AG08396 (cell line): ENCODE results near the gene MT1X.

ENCODE experiments used
- DNase-seq: peaks from one replicate; pipeline ENCODE4 v3.0.0; 2012; ENCODE audit warnings: low spot score, mixed read lengths

The MT1X gene

DNA sequence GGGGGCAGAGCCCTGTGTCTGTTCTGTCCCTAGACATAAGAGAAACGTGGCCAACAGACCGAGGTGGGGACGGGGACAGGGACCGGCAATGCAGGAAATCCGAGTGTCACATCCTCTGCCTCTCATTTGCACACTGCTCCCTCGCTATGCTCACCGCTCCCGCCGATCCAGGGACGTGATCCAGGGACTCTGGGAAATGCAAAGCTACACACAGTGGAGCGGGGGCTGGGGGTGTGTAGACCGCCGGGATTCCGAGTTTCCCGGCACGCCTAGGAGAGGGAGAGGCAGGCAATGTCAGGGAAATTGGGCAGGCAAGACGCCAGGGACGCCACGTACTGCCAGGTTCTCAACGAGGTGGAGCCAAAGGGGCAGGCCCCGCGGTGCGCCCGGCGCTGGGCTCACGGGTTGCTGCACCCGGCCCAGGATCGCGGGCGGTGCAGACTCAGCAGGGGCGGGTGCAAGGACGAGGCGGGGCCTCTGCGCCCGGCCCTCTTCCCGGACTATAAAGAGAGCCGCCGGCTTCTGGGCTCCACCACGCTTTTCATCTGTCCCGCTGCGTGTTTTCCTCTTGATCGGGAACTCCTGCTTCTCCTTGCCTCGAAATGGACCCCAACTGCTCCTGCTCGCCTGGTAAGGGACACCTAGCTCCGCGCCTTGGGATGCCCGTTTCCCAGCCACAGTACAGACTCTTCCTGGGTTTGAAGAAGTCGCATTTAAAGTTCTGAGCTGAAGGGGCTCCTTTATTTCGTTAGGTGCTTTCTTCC is at the start of gene MT1X:
MT1X (plus strand) TSS at position 532 of the 764 bp plus-strand sequence; CDS start at position 603, 71 bp downstream.
- DNase-seq = peak; percentile 93

DNA sequence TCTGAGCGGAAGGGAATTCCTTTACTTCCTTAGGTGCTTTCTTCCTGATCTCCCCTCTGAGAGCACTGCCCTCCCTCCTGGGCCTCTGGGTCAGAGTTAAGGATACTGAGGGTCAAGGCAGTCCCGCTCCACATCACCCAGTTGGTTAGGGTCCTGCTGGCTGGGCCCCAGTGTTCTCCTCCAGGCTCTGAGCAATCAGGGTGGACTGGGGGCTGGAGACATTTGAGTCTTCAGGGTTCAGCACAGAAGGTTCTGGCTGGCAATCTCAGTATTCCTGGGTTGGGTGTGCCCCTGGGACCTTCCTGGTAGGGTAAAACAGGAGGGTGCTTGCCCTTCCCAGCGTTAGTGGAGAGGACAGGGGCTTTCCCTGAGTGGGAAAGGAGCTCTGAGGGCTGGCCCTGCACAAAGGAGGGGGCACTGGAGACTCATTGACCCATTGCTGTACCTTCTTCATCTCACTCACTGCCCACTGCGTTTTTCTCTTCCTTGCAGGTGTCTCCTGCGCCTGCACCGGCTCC is 49.4 kb upstream of the MT1X start:
- DNase-seq = no peak

DNA sequence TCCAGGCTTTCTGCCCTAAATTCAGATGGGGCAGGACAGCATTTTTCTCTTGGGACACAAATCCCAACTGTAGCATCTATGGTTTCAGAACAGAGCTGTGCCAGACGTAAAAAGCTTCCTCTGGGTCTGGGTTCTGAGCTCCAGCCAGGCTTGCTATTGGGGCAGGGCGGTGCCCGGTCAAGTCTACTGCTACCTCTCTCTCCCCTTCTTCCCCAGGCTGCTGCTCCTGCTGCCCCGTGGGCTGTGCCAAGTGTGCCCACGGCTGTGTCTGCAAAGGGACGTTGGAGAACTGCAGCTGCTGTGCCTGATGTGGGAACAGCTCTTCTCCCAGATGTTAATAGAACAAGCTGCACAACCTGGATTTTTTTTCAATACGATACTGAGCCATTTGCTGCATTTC is 48.7 kb upstream of the MT1X start:
- DNase-seq = no peak

DNA sequence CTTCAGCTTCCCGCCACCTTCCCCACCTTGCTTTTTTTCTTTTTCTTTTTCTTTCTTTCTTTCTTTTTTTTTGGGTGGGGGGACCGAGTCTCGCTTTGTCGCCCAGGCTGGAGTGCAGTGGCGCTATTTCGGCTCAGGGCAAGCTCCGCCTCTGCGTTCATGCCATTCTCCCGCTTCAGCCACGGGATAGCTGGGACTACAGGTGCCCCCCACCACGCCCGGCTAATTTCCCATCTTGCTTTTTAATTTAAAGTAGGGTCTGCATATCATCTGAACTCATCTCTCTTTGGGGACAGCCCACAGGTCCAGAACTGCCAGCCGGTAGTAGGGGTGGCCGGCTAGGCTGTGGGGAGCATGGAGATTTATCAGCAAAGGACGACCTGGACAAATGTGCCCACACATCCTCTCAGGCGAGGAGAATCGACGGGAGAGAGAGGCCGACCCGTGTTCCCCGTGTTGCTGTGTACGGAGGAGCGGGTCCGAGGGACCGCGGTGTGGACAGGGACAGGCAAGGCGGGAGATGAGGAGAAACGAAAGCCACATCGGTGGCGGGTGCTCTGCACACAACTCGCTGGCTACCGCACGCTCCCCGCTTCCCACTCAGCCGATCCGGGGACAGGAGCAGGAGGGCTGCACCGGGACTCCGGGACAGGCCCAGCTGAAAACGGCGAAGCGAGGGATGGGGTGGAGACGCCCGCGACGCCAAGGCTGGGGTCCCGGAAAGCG is 47.4 kb upstream of the MT1X start:
- no peak for DNase-seq

DNA sequence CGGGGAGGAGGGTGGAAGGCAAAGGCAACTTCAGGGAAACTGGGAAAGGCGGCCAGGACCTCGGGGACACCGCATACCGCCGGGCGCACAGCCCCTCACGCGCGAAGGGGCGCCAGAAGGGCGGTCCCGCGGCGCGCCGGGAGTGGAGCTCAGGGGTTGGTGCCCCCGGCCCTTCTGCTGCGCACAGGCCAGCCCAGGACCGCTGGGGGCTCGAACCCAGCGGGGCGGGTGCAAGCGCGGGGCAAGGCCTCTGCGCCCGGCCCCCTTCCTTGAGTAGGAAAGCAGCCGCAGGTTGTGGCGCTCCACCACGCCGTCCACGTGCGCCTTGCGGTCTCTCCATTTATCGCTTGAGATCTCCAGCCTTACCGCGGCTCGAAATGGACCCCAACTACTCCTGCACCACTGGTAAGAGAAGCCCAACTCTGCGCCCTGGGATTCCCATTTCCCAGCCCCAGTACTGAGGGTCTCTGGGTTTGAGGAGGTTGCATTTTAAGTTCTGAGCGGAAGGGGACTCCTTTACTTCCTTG is 46.8 kb upstream of the MT1X start:
- no peak for DNase-seq

DNA sequence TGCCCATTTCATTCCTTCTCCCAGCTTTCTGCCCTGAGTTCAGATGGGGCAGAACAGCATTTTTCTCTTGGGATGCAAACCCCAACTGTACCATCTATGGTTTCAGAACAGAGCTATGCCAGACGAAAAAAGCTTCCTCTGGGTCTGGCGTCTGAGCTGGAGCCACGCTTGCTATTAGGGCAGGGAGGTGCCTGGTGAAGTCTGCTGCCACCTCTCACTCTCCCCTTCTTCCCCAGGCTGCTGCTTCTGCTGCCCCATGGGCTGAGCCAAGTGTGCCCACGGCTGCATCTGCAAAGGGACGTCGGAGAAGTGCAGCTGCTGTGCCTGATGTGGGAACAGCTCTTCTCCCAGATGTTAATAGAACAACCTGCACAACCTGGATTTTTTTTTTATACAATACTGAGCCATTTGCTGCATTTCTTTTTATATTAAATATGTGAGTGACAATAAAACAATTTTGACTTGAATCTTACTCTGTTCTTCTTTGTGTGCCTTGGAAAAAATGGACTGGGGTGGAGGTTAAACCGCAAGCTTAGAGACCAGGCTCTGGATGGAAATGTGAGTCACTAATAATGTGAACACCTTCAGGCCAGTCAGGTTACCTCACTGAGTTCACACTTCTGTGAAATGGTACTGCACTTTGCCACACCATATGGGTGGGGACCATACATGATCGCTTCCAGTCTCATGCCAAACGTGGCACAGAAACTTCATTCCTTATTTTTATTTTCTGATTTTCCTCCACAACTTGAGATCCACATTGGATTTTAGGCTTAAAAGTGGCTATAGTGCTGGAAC is 45.5 kb upstream of the MT1X start:
- DNase-seq = no peak

DNA sequence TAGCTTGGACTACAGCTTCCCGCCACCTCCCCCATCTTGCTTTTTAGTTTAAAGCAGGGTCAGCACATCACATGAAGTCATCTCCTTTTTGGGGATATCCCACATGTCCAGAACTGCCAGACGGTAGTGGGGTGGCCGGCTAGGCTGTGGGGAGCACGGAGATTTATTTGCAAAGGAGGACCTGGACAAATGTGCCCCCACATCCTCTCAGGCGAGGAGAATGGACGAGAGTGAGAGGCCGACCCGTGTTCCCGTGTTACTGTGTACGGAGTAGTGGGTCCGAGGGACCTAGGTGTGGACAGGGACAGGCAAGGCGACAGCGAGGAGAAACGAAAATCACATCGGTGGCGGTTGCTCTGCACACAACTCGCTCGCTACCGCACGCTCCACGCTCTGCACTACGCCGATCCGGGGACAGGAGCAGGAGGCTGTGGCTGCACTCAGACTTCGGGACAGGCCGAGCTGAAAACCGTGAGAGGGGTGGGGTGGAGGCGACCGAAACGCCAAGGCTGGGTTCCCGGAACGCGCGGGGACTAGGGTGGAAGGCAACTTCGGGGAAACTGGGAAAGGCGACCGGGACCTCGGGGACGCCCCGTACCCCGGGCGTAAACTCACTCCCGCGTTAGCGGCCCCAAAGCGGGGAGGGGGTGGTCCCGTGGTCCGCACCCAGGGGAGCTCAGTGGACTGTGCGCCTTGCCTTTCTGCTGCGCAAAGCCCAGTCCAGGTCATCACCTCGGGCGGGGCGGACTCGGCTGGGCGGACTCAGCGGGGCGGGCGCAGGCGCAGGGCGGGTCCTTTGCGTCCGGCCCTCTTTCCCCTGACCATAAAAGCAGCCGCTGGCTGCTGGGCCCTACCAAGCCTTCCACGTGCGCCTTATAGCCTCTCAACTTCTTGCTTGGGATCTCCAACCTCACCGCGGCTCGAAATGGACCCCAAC is 44.2 kb upstream of the MT1X start, which contains the start of gene MT1A:
MT1A (plus strand) TSS at position 853 of the 937 bp plus-strand sequence; CDS start at position 926, 73 bp downstream.
- peak; percentile 81 for DNase-seq

DNA sequence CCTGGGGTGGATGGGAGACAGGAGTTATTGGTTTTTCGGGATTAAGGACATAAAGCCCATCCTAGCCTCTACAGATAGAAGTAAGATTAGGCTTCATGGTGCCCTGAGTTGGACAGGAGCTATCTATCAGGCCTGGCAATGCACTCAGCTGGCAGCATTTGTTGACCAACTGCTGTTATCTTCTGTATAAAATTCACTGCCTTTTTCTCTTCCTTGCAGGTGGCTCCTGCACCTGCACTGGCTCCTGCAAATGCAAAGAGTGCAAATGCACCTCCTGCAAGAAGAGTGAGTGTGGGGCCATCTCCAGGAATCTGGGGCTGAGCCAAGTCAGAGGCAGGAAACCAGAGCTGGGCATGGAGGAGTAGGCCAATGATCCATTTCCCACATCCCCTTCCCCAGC is 43.2 kb upstream of the MT1X start:
- no peak for DNase-seq

DNA sequence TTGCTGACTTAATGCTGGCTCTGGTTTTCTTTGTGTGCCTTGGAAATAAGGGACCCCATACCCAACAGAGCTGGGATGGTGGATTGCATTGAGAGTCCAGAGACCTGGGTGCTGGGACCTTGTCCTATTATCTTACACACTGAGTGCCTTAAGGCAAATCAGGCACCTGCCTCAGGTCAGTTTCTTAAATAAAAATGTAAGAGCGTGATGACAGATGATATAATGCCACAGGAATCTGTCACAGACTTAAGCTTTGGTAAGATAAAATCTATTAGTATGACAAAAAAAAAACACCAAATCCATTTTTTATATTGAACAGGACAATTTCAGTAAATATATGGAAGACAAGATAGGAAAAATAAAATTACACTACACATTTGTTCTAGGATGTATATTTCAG is 42.2 kb upstream of the MT1X start:
- DNase-seq = no peak

DNA sequence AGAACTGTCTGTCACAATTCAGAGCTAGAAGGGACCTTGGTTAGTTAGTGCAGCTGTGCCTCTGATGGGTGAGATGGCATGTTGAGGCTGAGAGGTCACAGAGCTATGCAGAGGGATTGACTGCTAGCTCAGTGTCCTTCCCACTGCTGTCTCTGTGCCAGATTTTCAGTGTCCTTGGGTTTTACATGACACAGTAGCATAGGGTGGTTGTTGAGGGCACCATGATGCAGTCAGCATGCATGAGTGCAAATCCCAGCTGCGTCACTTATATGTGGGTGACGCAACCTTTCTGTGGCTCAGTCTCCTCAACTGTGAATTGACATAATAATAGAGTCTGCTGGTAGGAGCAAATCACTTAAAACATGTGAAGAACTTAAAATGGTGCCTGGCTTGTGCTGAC is 41.1 kb upstream of the MT1X start:
- no peak for DNase-seq

DNA sequence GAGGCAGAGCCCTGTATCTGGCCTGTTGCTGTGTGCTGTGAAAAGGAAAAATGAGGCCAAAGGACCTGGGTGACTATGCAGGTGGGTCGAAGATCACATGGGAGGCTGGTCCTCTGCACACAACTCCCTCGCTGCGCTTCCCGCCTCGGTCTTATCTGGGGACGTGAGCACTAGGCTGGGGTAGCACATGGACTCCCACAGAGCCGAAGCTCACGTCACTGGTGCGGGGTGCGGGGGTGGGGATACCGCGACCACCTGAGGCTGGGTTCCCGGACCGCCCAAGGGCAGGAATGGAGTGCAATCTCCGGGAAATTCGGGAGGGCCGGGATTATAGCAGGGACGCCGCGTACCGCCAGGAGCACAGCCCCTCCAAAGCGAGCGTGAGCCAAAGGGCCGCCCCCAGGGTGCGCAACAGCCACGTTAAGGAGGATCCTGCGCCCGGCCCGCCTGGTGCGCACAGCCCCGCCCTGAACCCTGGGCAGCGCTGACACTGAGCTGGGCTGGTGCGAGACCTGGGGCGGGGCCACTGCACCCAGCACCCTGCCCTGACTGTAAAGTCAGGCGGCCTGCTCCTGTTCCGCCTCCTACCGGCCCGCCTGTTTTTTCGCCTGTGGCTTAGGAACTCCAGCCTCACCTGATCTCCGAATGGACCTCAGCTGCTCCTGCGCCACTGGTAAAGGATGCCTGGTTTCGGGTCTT is 39.0 kb upstream of the MT1X start:
- peak; percentile 69 for DNase-seq

DNA sequence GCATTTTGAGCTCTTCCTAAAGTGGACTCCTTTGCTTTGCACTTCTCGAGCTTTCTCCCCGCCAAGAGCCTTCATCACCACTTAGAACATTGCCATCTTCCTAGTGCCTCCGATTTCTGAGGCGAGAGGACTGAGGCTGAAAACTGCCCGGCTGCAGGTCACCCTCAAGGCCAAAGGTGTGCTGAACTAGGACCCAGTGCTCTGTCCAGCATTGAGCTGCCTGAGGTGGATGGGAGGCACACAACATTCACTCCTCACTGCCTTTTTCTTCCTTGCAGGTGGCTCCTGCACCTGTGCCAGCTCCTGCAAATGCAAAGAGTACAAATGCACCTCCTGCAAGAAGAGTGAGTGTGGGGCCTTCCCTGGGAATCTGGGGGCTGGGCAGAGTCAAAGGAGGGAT is 38.4 kb upstream of the MT1X start:
- DNase-seq = no peak

DNA sequence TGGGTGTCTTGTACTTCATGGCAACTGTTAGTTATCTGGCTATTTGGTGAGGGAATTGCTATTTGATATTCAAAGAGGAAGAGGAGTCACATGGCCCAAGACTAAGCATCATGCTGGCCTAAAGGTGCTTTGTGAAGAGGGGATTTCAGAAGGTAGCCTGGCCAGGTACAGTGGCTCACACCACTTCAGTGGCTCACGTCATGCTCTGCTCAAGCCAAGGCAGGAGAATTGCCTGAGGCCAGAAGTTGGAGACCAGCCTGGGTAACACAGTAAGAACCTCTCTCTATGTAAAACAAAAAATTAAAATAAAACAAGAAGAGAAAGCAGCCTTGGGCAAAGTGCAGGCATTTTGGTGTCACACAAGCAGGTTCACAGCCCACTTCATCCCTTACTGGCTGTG is 37.0 kb upstream of the MT1X start:
- DNase-seq = no peak

DNA sequence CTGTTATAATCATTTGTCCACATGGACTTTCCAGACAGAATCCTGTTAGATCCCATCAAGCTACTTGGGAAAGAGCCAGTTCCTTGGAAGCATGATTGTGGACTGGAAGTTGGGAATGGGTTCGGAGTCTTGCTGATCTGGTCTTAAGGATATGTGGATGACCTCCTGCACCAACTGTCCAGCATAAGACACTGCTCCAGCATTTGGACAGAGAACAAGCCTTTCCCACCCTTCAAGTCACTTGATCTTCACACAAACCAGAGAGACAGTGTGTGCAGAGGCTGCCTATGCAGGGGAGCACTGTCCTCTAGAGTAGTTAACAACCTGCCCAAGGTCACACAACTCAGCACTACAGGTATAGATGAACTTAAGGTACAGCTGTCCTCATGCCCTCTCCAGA is 36.4 kb upstream of the MT1X start:
- no peak for DNase-seq

DNA sequence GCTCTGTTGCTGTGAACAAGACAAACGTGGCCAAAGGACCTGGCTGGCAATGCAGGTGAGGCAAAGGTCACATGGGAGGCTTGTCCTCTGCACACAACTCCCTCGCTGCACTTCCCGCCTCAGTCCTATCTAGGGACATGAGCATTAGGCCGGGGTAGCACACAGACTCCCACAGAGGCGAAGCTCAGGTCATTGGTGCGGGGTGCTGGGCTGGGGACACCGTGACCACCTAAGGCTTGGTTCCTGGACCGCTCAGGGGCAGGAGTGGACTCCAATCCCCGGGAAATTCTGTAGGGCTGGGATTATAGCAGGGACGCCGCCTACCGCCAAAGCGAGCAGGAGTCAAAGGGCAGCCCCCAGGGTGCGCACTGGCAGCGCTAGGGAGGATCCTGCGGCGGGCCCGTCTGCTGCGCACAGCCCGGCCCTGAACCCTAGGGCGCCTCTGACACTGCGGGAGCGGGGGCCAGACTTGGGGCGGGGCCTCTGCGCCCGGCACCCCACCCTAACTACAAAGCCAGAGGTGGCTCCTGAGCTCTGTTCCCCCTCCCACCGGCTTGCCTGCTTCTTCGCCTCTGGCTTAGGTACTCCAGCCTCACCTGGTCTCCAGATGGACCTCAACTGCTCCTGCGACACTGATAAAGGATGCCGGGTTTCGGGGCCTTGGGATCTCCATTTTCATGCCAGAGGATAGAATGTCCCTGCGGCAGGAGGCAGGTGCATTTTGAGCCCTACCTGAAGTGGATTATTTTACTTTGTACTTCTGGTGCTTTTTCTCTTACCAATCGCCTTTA is 34.4 kb upstream of the MT1X start:
- DNase-seq = no peak

DNA sequence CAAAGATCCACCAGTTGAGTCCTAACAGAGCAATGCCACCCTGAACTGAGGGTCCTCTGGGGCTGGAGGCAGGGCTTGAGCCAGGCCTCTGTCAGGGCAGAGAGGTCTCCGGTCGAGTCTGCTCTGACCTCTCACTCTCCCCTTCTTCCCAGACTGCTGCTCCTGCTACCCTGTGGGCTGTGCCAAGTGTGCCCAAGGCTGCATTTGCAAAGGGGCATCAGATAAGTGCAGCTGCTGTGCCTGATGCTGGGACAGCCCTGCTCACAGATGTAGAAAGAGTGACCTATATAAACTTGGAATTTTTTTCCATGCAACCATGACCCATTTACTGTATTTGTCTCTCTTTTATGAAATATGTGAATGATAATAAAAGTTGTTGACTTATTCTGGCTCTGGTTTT is 33.0 kb upstream of the MT1X start:
- DNase-seq = no peak

DNA sequence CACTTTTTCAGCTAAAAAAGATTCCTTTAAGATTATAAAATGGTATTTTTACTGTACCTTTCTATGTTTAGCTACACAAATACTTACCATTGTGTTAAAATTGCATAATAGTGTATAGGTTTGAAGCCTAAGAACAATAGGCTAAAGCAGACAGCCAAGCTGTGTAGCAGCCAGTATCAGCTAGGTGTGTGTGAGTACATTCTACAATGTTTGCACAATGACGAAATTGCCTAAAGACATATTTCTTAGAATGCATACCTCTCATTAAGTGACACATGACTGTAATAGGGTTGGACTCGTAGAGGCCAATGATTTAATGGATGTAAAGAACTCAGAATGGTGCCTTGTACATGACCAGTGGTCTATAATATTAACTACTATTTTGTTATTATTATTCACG is 32.5 kb upstream of the MT1X start:
- no peak for DNase-seq

DNA sequence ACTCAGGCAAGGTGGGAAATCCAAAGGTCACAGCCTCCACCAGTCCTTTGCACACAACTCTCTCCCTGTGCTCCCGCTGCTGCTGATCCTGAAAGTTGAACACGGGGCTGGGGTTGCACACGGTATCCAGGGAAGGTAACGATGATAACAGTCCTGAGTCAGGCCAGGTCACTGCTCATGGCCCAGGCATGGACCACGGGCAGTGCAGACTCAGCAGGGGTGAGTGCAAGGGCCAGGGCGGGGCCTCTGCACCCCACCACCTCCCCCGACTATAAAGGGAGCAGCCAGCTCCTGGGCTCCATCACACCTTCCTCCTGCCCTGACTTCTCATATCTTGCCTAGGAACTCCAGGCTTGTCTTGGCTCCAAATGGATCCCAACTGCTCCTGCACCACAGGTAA is 30.7 kb upstream of the MT1X start, which contains the start of gene MT1B:
MT1B (plus strand) TSS at position 301 of the 400 bp plus-strand sequence; CDS start at position 369, 68 bp downstream.
- DNase-seq = no peak

DNA sequence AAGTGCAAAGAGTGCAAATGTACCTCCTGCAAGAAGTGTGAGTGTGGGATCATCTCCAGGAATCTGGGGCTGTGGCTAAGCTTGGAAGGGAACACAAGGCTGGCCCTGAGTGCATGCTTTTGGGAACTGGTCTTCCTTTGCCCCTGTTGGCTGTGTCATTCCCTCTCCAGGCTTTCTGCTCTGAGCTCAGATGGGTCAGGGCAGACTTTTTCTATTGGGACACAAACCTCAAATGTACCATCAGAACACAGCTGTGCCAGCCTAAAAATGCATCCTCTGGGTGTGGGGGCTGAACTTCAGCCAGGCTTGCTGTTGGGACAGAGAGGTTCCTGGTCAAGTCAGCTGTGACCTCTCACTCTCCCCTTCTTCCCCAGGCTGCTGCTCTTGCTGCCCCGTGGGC is 29.7 kb upstream of the MT1X start:
- no peak for DNase-seq

DNA sequence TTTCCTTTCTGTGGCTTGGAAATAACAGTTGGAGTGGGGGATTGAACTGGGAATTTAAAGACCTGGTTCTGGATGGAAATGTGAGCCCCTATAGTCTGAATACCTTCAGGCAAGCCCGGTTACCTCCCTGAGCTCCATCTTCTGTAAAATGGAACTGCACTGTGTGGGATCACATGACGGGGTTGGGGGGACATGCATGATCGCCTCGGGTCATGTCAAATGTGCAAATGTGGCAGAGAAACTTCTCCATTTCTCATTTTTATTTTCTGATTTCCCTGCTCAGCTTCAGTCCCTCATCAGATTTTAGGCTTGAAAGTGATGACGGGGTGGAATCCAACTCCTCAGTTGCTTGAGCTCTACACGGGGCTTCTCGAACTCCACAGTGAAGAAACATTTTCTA is 29.1 kb upstream of the MT1X start:
- DNase-seq = no peak
